Tibial nerve (tissue), 4 donors: ENCODE measurements around the gene KLF13.

Experiments
- EP300 ChIP-seq, 2 donors: sonication (generic); formaldehyde crosslinking; IDR thresholded peaks; one replicate each; pipeline ENCODE4 v1.6.1; 2017; ENCODE audit warnings: antibody characterized with exemption in 2 of 2, mild to moderate bottlenecking in 1 of 2
- POLR2A ChIP-seq, 2 donors: fragments of 450-650 bp; IDR thresholded peaks; one replicate each; pipeline ENCODE4 v1.6.1; 2017; ENCODE audit warnings: antibody characterized with exemption in 2 of 2, mild to moderate bottlenecking in 2 of 2, moderate library complexity in 2 of 2
- TF ChIP-seq, protein P1 (sequence below), 5 experiments: fragments of 200-600 bp in 3 of 5; fragments of 450-650 bp in 2 of 5; sonication (generic) in 3 of 5; IDR thresholded peaks; one replicate each; pipeline ENCODE4 v1.5.1; 2016 to 2019; ENCODE audit warnings: antibody characterized with exemption in 5 of 5, mild to moderate bottlenecking in 3 of 5, moderate library complexity in 2 of 5

DNA sequence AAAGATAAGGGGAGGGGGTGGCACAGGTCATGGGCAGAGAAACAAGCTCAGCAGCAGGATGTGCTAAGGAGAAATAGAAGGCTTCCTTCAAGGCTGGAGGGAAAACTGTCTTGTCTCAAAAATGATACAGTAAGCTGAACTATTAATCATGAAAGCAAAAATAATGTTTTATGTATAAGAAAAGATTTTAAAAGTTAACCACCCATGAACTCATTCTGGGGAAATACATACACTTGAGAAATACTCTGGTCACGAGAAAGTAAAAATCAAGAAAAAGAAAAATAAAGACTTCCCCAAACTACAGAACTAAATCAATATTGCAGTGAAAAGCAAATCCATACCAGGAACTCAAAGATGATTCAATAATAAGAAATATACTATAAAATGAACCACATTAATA, 80.7 kb downstream of the KLF13 start:
- TF ChIP-seq, protein P1, sequence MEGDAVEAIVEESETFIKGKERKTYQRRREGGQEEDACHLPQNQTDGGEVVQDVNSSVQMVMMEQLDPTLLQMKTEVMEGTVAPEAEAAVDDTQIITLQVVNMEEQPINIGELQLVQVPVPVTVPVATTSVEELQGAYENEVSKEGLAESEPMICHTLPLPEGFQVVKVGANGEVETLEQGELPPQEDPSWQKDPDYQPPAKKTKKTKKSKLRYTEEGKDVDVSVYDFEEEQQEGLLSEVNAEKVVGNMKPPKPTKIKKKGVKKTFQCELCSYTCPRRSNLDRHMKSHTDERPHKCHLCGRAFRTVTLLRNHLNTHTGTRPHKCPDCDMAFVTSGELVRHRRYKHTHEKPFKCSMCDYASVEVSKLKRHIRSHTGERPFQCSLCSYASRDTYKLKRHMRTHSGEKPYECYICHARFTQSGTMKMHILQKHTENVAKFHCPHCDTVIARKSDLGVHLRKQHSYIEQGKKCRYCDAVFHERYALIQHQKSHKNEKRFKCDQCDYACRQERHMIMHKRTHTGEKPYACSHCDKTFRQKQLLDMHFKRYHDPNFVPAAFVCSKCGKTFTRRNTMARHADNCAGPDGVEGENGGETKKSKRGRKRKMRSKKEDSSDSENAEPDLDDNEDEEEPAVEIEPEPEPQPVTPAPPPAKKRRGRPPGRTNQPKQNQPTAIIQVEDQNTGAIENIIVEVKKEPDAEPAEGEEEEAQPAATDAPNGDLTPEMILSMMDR (IDR thresholded peaks at IDR 0.05), result no peak
- TF ChIP-seq POLR2A (IDR thresholded peaks at IDR 0.05) (no peak), EP300 (IDR thresholded peaks at IDR 0.05) (no peak)
